GM12872 (cell line): ENCODE results near the gene DRC7.

Source experiments
- CTCF ChIP-seq: IDR thresholded peaks from 3 replicates; pipeline ENCODE4 v1.5.1; 2011; ENCODE audit warnings: low read depth, mild to moderate bottlenecking, low read length, moderate library complexity; ENCODE audit not compliant: insufficient read depth

DRC7 gene

GRCh38 chr16:57725976-57726375, 31.4 kb downstream of the DRC7 start:
- TF ChIP-seq CTCF = no peak

- no peak for TF ChIP-seq CTCF
Measured at GRCh38 chr16:57726433-57726947, 31.9 kb downstream of the DRC7 start.

DNA sequence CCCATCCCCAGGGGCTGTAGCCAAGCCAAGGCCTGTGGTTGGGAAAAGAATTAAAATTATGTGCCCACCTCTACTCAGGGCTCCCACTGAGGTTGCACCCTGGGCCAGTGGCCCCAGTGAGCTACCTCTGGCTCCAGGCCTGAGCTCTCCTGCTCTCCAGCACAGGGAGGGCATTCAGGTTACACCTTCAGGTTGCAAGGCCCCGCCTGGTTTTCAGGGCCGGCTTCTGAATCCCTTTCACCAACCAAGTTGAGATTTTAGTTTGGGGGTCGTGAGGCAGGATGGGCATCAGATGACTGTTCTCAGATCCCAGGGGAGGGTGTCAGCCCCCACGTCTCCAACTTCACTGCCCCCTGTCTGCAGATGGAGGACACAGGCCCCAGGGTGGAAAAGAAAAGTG, 33.0 kb downstream of the DRC7 start:
- TF ChIP-seq CTCF = no peak; the same call in 2 of the 3 replicates

DNA sequence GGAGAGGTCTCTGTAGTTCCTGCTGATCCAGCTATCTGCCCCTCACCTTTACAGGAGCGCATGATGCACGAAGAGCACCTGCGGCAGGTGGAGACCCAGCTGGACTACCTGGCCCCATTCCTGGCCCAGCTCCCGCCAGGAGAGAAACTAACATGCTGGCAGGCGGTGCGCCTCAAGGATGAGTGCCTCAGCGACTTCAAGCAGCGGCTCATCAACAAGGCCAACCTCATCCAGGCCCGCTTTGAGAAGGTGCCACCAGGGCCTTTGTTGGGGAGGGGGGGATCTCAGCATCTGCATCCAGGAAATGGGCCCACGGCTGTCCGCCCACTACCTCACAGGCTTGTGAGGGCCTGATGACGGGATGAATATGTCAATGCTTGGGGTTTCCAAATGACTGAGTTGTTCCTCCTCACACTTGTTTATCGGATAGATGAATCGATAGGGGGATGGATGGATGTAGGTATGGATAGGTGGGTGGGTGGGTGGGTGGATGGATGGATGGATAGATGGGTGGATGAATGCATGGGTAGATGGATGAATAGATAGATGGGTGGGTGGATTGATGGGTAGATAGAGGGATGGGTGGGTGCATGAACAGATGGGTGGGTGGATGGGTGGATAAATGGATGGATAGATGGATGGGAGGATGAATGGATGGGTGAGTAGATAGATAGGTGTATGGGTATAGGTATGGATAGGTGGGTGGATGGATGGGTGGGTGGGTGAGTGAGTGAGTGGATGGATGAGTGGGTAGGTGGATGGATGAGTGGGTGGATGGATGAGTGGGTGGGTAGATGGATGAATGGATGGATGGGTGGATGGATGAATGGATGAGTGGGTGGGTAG, 34.0 kb downstream of the DRC7 start:
- no peak for TF ChIP-seq CTCF

- no peak for TF ChIP-seq CTCF
Measured at GRCh38 chr16:57729182-57729484, 34.5 kb downstream of the DRC7 start.

DNA sequence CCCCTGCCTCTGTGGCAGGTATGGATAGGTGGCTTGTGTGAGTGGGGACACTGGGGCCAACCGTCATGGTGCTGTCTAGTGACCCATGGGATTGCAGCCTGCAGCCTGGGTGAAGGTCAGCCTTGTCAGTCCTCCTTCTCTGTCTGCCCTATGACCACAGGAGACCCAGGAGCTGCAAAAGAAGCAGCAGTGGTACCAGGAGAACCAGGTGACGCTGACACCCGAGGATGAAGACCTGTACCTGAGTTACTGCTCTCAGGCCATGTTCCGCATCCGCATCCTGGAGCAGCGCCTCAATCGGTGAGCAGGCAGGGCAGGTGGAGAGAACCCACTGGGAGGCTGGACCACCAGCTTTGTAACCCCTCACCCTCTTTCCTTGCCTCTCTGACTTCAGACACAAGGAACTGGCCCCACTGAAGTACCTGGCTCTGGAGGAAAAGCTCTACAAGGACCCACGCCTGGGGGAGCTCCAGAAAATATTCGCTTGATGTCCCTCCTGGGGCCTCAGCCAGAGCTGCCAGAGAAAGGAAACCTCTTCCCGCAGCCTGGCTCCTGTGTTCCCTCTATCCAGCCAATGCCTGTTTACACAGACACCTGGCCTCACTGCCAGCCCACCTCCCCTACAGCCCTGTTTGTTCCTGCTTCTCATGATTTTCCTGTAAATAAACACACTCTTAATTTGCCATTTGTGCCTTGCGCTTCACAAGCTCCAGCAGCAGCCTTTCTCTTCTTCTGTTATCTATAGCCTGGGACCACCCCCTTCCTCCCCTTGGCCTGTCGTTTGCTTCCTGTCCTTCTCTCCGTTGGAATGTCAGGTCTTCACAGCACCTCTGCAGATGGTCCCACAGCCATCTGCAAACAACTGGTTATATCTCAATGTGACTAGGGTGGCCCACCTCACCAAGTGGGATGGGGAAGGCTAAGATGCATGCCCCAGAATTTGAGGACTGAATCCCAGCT, 36.4 kb downstream of the DRC7 start:
- no peak for TF ChIP-seq CTCF

- no peak for TF ChIP-seq CTCF
Measured at GRCh38 chr16:57732037-57732436, 37.4 kb downstream of the DRC7 start.
